Measurements from ENCODE around the gene KCTD14. TPM values are rescaled to one million over a fixed set of nuclear protein-coding genes. Genes with fewer than 3 reads are reported as not detected.

Gene KCTD14
- total and polyA plus RNA-seq, 9 of the 15 experiments (the other 6 are each of a cell fraction or from before 2014, with no cell fraction given), result 0.04 to 0.30 (median 0.11) TPM; not detected in 2

DNA sequence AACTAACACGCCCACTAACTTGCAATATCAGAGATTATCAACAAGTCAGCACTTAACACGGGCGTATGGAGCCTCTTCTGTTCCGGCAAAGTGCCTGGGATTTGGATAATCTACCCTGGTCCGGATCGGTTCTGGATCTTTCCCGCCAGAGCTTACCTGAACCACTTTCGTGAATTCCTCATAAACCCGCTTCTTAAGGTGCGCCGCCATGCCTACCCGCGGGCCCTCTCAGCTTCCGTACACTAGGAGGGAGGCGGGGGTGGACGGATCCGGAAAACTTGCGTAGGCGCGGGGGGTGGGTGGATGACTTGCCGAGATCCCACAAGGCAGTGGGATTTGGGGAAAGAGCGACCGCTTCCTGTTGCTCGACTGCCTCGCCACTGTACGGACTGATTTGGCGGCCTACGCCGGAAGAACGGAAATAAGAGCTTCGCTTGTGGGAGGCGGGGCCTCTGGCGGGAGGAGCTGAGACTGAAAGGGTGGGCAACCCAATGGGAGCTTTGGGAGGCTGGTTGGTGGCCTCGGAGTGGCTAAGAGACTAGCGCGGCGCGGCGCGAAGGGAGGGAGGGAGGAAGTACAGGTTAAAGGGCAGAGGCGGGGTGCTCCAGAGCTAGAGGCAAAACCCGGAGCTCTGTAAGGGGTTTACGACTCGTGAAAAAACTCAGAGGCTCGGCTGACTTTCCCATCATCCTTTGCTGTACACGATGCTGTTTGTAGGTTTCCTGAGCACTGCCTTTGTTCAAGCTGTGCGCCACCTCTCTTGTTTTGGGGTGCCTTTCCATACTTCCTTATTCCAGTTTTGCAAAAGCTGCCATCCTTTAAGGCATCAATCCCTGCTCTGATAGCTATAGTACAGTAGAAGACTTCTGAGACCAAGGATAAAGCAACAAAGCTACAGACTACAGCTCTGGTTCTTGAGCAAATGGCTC is 28.4 kb downstream of the KCTD14 start, which contains the start of gene INTS4 (continued):
- TF ChIP-seq SPI1 (IDR thresholded peaks at IDR 0.05; ENCODE audit: borderline replicate concordance, low read depth, low read length) (peak; percentile 90), GABPB1 (CRISPR knock-in tag; IDR thresholded peaks at IDR 0.05) (peak; percentile 96), ZNF239 (CRISPR knock-in tag; IDR thresholded peaks at IDR 0.05) (no peak), HDAC2 (IDR thresholded peaks at IDR 0.05) (peak; percentile 47; the same call in 1 of the 2 replicates), CAMTA2 (CRISPR knock-in tag; conservative IDR thresholded peaks at IDR 0.05) (no peak), MCM3 (IDR thresholded peaks at IDR 0.05) (no peak), GTF2E2 (tag; IDR thresholded peaks at IDR 0.05) (peak; percentile 87), RB1 (IDR thresholded peaks at IDR 0.05; ENCODE audit: low read depth) (peak; percentile 36; the same call in 1 of the 2 replicates), BRCA1 (IDR thresholded peaks at IDR 0.05) (no peak), BRCA1 (CRISPR knock-in tag; IDR thresholded peaks at IDR 0.05) (no peak), TEAD4 (IDR thresholded peaks at IDR 0.05; ENCODE audit: low read length) (peak; percentile 81), TEAD4 (CRISPR knock-in tag; IDR thresholded peaks at IDR 0.05; ENCODE audit: borderline replicate concordance) (no peak), NR2C2 (CRISPR knock-in tag; IDR thresholded peaks at IDR 0.05) (peak; percentile 95), NR2C2 (tag; IDR thresholded peaks at IDR 0.05) (peak; percentile 99), BHLHE40 (IDR thresholded peaks at IDR 0.05; ENCODE audit: low read length) (peak; percentile 69), TAF7 (tag; IDR thresholded peaks at IDR 0.05) (peak; percentile 77), U2AF2 (optimal IDR thresholded peaks at IDR 0.05; ENCODE audit: low read depth, low read length) (no peak), ZNF143 (CRISPR knock-in tag; IDR thresholded peaks at IDR 0.05) (peak; percentile 75), RBFOX2 (IDR thresholded peaks at IDR 0.05; ENCODE audit: low read depth, low read length) (peak; percentile 85)
- TF ChIP-seq, protein P1, sequence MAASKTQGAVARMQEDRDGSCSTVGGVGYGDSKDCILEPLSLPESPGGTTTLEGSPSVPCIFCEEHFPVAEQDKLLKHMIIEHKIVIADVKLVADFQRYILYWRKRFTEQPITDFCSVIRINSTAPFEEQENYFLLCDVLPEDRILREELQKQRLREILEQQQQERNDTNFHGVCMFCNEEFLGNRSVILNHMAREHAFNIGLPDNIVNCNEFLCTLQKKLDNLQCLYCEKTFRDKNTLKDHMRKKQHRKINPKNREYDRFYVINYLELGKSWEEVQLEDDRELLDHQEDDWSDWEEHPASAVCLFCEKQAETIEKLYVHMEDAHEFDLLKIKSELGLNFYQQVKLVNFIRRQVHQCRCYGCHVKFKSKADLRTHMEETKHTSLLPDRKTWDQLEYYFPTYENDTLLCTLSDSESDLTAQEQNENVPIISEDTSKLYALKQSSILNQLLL (CRISPR knock-in tag; IDR thresholded peaks at IDR 0.05; ENCODE audit: borderline replicate concordance), result no peak
- TF ChIP-seq, protein P2, sequence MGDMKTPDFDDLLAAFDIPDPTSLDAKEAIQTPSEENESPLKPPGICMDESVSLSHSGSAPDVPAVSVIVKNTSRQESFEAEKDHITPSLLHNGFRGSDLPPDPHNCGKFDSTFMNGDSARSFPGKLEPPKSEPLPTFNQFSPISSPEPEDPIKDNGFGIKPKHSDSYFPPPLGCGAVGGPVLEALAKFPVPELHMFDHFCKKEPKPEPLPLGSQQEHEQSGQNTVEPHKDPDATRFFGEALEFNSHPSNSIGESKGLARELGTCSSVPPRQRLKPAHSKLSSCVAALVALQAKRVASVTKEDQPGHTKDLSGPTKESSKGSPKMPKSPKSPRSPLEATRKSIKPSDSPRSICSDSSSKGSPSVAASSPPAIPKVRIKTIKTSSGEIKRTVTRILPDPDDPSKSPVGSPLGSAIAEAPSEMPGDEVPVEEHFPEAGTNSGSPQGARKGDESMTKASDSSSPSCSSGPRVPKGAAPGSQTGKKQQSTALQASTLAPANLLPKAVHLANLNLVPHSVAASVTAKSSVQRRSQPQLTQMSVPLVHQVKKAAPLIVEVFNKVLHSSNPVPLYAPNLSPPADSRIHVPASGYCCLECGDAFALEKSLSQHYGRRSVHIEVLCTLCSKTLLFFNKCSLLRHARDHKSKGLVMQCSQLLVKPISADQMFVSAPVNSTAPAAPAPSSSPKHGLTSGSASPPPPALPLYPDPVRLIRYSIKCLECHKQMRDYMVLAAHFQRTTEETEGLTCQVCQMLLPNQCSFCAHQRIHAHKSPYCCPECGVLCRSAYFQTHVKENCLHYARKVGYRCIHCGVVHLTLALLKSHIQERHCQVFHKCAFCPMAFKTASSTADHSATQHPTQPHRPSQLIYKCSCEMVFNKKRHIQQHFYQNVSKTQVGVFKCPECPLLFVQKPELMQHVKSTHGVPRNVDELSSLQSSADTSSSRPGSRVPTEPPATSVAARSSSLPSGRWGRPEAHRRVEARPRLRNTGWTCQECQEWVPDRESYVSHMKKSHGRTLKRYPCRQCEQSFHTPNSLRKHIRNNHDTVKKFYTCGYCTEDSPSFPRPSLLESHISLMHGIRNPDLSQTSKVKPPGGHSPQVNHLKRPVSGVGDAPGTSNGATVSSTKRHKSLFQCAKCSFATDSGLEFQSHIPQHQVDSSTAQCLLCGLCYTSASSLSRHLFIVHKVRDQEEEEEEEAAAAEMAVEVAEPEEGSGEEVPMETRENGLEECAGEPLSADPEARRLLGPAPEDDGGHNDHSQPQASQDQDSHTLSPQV (IDR thresholded peaks at IDR 0.05), result peak; percentile 97
- TF ChIP-seq, protein P3, sequence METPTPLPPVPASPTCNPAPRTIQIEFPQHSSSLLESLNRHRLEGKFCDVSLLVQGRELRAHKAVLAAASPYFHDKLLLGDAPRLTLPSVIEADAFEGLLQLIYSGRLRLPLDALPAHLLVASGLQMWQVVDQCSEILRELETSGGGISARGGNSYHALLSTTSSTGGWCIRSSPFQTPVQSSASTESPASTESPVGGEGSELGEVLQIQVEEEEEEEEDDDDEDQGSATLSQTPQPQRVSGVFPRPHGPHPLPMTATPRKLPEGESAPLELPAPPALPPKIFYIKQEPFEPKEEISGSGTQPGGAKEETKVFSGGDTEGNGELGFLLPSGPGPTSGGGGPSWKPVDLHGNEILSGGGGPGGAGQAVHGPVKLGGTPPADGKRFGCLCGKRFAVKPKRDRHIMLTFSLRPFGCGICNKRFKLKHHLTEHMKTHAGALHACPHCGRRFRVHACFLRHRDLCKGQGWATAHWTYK (CRISPR knock-in tag; IDR thresholded peaks at IDR 0.05), result no peak
